PC-3 (cell line): Measurements from ENCODE around the gene ANTKMT. TPM values are rescaled to one million over a fixed set of nuclear protein-coding genes. Genes with fewer than 3 reads are reported as not detected.

Experiments used
- ATAC-seq: fragments of 200-7000 bp; cut with Tn5 transposase; 2 replicates; pipeline ENCODE4 v1.9.1; 2020; ENCODE audit warnings: mild to moderate bottlenecking, moderate library complexity
- BruUV-seq: library from RNA; stranded (reverse); fragments of 400-500 nt; replicated peaks from 2 replicates; lab custom pipeline; 2021; lab: Mats Ljungman, UMichigan
- CTCF ChIA-PET: fragments of 300-600 bp; sonication (Branson Sonifier 250); formaldehyde crosslinking; loops from one replicate; lab custom pipeline; 2022; ENCODE audit warnings: antibody characterized with exemption; lab: Charles Lee
- POLR2A ChIA-PET: fragments of 300-600 bp; sonication (Branson Sonifier 250); formaldehyde crosslinking; loops from one replicate; lab custom pipeline; 2022; ENCODE audit warnings: antibody characterized with exemption; ENCODE audit not compliant: unreplicated experiment; lab: Charles Lee
- DNase-seq: peaks from one replicate; pipeline ENCODE4 v3.0.0-alpha.2; 2015
- H2AFZ ChIP-seq: fragments of 300-600 bp; sonication (generic); 2 replicates; pipeline ENCODE4 v1.6.0; 2016; ENCODE audit warnings: antibody characterized with exemption, low read length
- H3F3A ChIP-seq: fragments of 300-600 bp; sonication (generic); one replicate; pipeline ENCODE4 v1.6.0; 2017; ENCODE audit warnings: antibody characterized with exemption, low read length, control low read depth, mild to moderate bottlenecking; ENCODE audit not compliant: unreplicated experiment
- H3K27ac ChIP-seq: fragments of 300-600 bp; sonication (generic); 2 replicates; pipeline ENCODE4 v1.5.1; 2016; ENCODE audit warnings: mild to moderate bottlenecking, low read length
- H3K27me3 ChIP-seq: fragments of 300-600 bp; sonication (generic); 2 replicates; pipeline ENCODE4 v1.6.1; 2016; ENCODE audit warnings: low read length, mixed read lengths
- H3K36me3 ChIP-seq: fragments of 300-600 bp; sonication (generic); 2 replicates; pipeline ENCODE4 v1.6.1; 2016; ENCODE audit warnings: low read depth, mixed run types, low read length, mixed read lengths
- H3K4me1 ChIP-seq: fragments of 300-600 bp; sonication (generic); 2 replicates; pipeline ENCODE4 v1.5.1; 2016; ENCODE audit warnings: low read length; ENCODE audit not compliant: insufficient read depth
- H3K4me2 ChIP-seq: fragments of 300-600 bp; sonication (generic); 2 replicates; pipeline ENCODE4 v1.6.0; 2016; ENCODE audit warnings: low read length
- H3K4me3 ChIP-seq: fragments of 300-600 bp; sonication (generic); 2 replicates; pipeline ENCODE4 v1.5.1; 2016; ENCODE audit warnings: mild to moderate bottlenecking, low read length, mixed read lengths
- H3K79me2 ChIP-seq: fragments of 300-600 bp; sonication (generic); 2 replicates; pipeline ENCODE4 v1.6.1; 2017; ENCODE audit warnings: low read length, mixed read lengths
- H3K9ac ChIP-seq: fragments of 300-600 bp; sonication (generic); 2 replicates; pipeline ENCODE4 v1.6.0; 2016; ENCODE audit warnings: mild to moderate bottlenecking, low read length
- H3K9me2 ChIP-seq: fragments of 300-600 bp; sonication (generic); replicated peaks from 2 replicates; pipeline ENCODE4 v1.6.1; 2016; ENCODE audit warnings: mixed run types, low read length, mixed read lengths
- H3K9me3 ChIP-seq: fragments of 300-600 bp; sonication (generic); 2 replicates; pipeline ENCODE4 v1.6.1; 2016; ENCODE audit warnings: low read length, mixed read lengths
- H4K20me1 ChIP-seq: fragments of 300-600 bp; sonication (generic); 2 replicates; pipeline ENCODE4 v1.6.1; 2016; ENCODE audit warnings: low read length, mixed read lengths
- EZH2 ChIP-seq: fragments of 300-600 bp; sonication (generic); IDR thresholded peaks from one replicate; pipeline ENCODE4 v1.6.1; 2017; ENCODE audit warnings: antibody characterized with exemption, mild to moderate bottlenecking, low read length; ENCODE audit not compliant: unreplicated experiment
- EZH2phosphoT487 ChIP-seq: fragments of 300-600 bp; sonication (generic); IDR thresholded peaks from 2 replicates; pipeline ENCODE4 v1.6.1; 2018; ENCODE audit warnings: mild to moderate bottlenecking, antibody characterized with exemption, low read length, borderline replicate concordance
- intact Hi-C: fragments of 100-400 bp; cut with micrococcal nuclease; formaldehyde crosslinking; loops from 2 replicates; pipeline ENCODE4 v1.9.0; 2023
- total RNA-seq: library from RNA; depleted of rRNA; stranded (reverse); fragments of >200 nt; gene quantifications from 2 replicates; pipeline ENCODE4 v1.2.3, GENCODE V29; 2014
- TF ChIP-seq, protein P1 (sequence below): fragments of 300-600 bp; sonication (generic); conservative IDR thresholded peaks from 2 replicates; pipeline ENCODE4 v1.5.1; 2017; ENCODE audit warnings: antibody characterized with exemption, low read depth, mild to moderate bottlenecking, low read length

The ANTKMT gene
- total RNA-seq, 1 experiment from 2014 or later = 77.3 TPM

DNA sequence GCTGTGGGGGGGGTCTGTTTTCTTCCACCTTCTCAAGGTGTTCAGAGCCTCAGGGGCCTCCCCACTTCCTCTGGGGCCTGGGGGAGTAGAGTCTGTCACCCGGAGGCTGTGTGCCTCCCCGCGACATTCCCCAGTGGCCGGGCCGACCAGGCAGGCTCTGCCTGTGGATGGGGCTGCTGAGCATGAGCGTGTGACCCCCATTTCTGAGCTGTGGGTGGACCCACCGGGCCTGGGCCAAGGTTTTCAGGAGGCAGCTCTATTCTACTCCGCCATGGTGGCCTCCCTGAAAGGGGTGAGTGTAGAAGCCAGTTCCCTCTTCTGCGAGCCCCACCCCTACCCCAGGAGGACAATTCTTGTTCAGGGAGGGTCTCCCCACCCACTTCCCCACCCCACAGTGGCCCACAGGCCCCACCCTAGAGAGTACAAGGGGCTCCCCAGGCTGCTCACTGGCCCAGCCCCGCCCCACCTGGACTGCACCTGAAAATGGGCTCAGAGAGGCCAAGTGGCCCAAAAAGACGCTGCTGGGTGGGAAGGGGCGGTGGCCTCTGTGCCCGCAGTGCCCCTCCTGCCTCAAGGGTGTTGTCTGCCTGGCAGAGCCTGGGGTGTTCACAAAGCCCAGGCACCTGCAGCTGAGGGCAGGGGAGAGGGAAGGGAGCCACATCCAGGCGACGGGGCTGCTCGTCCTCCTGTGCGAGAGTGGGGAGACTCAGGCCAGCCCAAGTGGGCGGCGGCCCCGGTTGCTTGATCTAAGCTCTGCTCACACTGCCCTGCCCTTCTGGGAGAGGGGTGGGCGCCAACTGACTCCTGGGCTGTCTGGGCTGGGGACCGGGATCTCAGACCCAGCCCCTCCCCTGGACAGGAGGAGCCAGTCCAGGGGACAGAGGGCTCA, 40.9 kb downstream of the ANTKMT start:
- H3K27me3 ChIP-seq = no peaks in the 10 kb centered on the region
- no TSS peak for BruUV-seq
- no peak overlapping the region for H2AFZ ChIP-seq
- TF ChIP-seq, protein P1, sequence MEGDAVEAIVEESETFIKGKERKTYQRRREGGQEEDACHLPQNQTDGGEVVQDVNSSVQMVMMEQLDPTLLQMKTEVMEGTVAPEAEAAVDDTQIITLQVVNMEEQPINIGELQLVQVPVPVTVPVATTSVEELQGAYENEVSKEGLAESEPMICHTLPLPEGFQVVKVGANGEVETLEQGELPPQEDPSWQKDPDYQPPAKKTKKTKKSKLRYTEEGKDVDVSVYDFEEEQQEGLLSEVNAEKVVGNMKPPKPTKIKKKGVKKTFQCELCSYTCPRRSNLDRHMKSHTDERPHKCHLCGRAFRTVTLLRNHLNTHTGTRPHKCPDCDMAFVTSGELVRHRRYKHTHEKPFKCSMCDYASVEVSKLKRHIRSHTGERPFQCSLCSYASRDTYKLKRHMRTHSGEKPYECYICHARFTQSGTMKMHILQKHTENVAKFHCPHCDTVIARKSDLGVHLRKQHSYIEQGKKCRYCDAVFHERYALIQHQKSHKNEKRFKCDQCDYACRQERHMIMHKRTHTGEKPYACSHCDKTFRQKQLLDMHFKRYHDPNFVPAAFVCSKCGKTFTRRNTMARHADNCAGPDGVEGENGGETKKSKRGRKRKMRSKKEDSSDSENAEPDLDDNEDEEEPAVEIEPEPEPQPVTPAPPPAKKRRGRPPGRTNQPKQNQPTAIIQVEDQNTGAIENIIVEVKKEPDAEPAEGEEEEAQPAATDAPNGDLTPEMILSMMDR = no peak
- TF ChIP-seq EZH2 = no peak
- H3K9me3 ChIP-seq = no peaks in the 10 kb centered on the region
- no peaks in the 10 kb centered on the region for H4K20me1 ChIP-seq
- ChIA-PET POLR2A (no interaction called here), CTCF (no interaction called here)
- no peak overlapping the region for H3K4me2 ChIP-seq
- H3K9me2 ChIP-seq = no peaks in the 10 kb centered on the region
- DNase-seq = no peak
- no peaks in the 10 kb centered on the region for H3K79me2 ChIP-seq
- no peak overlapping the region for H3K4me3 ChIP-seq
- H3K36me3 ChIP-seq = no peaks in the 10 kb centered on the region
- H3K9ac ChIP-seq = no peak overlapping the region
- no peak overlapping the region for H3K27ac ChIP-seq
- no peak for ATAC-seq
- H3F3A ChIP-seq = no peaks in the 10 kb centered on the region
- H3K4me1 ChIP-seq = peaks cover 13% of the 10 kb centered on the region
- intact Hi-C loops = no loop called here

DNA sequence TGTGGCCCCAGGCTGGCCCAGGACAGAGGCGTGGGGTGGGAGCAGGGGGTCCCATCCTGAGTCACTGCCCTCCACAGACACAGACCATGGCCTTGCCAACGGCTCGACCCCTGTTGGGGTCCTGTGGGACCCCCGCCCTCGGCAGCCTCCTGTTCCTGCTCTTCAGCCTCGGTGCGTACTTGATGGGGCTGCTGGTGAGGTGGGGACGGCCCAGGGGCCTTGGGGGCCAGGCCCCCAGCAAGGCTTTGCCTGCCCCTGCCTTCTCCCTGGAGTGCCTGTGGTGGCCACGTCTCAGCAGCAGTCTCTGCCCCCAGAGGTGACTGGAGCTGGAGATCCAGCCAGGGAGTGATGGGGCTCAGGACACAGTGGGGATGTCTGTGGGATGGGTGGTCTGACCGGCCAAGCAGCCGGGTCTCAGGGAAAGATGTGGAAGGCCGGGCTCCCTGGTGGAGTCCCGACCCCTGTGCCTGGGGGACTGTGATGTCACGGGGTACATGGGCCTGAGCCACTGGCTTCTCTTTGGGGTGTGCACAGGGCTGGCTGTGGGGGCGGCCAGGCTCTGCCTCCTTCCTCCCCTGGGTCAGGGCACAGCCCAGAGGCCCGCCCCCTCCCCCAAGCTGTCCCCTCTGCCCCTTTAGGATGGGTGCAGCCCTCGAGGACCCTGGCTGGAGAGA, 41.8 kb downstream of the ANTKMT start:
- Histone ChIP-seq H3K27me3 (no peaks in the 10 kb centered on the region), H3K4me1 (peaks cover 13% of the 10 kb centered on the region), H3K9ac (no peak overlapping the region), H3F3A (no peaks in the 10 kb centered on the region), H3K36me3 (no peaks in the 10 kb centered on the region), H3K9me3 (no peaks in the 10 kb centered on the region), H3K79me2 (no peaks in the 10 kb centered on the region), H3K27ac (no peak overlapping the region), H2AFZ (no peak overlapping the region), H3K4me3 (no peak overlapping the region), H4K20me1 (no peaks in the 10 kb centered on the region), H3K4me2 (no peak overlapping the region), H3K9me2 (no peaks in the 10 kb centered on the region)
- ATAC-seq (no peak), DNase-seq (no peak)
- CTCF ChIA-PET = no interaction called here
- POLR2A ChIA-PET = no interaction called here
- intact Hi-C loops = no loop called here
- TF ChIP-seq EZH2phosphoT487 = no peak
- TF ChIP-seq, protein P1 = no peak
- no peak for TF ChIP-seq EZH2
- no TSS peak for BruUV-seq
